Measurements from ENCODE around the gene PAK4.

PAK4 gene

DNA sequence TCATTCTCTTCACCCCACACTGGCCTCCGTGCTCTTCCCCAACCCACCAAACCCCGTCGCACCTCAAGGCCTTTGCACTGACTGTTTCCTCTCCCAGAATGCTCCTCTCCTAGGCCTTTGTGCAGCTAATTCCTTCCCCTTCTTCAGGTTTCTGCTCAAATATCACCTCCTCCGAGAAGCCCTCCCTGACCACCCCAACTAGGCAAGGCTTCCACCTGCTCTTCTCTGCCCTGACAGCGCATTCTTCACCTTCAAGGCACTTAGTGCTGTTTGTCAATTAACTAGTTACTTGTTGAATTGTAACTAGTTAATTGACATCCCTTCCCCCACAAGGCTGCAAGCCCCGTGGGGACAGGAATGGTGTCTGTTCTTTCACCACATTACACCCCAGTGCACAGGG lies 63.4 kb downstream of the PAK4 start:
- Histone ChIP-seq H3K79me2 (ENCODE audit: control insufficient read depth, low read length) (no peaks in the 10 kb centered on the region), H3K9me2 (replicated peaks; ENCODE audit: control insufficient read depth, low read length) (no peaks in the 10 kb centered on the region), H4K20me1 (ENCODE audit: control insufficient read depth, insufficient read depth, low read depth, low read length) (no peaks in the 10 kb centered on the region), H3K9me3 (ENCODE audit: control insufficient read depth, insufficient read depth, low read length) (no peaks in the 10 kb centered on the region), H3K27ac (ENCODE audit: low read depth, low read length) (no peak overlapping the region), H3K4me1 (ENCODE audit: control insufficient read depth, low read length) (no peaks in the 10 kb centered on the region), H3K36me3 (ENCODE audit: control insufficient read depth, low read length) (no peaks in the 10 kb centered on the region), H3K27me3 (ENCODE audit: control insufficient read depth, low read length) (no peaks in the 10 kb centered on the region), H3F3A (ENCODE audit: control insufficient read depth, insufficient read depth) (no peaks in the 10 kb centered on the region), H3K4me2 (ENCODE audit: low read length) (no peak overlapping the region), H3K4me3 (ENCODE audit: low read length) (no peak overlapping the region)
- TF ChIP-seq, protein P1, sequence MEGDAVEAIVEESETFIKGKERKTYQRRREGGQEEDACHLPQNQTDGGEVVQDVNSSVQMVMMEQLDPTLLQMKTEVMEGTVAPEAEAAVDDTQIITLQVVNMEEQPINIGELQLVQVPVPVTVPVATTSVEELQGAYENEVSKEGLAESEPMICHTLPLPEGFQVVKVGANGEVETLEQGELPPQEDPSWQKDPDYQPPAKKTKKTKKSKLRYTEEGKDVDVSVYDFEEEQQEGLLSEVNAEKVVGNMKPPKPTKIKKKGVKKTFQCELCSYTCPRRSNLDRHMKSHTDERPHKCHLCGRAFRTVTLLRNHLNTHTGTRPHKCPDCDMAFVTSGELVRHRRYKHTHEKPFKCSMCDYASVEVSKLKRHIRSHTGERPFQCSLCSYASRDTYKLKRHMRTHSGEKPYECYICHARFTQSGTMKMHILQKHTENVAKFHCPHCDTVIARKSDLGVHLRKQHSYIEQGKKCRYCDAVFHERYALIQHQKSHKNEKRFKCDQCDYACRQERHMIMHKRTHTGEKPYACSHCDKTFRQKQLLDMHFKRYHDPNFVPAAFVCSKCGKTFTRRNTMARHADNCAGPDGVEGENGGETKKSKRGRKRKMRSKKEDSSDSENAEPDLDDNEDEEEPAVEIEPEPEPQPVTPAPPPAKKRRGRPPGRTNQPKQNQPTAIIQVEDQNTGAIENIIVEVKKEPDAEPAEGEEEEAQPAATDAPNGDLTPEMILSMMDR (IDR thresholded peaks at IDR 0.05; ENCODE audit: low read depth, low read length, poor library complexity, severe bottlenecking), result no peak
- TF ChIP-seq EZH2phosphoT487 (IDR thresholded peaks at IDR 0.05; ENCODE audit: borderline replicate concordance, low read length), result no peak

DNA sequence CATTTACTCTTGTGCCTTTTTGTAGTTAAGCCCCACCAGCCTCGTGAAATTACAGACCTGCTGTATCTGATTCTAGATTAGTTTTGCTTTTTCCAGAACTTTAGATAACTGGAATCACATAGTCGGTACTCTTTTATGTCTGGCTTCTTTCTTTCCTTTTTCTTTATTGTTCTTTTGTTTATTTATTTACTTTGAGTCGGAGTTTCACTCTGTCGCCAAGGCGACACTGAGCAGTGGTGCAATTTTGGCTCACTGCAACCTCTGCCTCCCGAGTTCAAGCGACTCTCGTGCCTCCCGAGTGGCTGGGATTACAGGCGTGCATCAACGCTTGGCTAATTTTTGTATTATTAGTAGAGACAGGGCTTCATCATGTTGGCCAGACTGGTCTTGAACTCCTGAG lies 65.2 kb downstream of the PAK4 start:
- Histone ChIP-seq H3K36me3 (ENCODE audit: control insufficient read depth, low read length) (no peaks in the 10 kb centered on the region), H3K9me2 (replicated peaks; ENCODE audit: control insufficient read depth, low read length) (no peaks in the 10 kb centered on the region), H4K20me1 (ENCODE audit: control insufficient read depth, insufficient read depth, low read depth, low read length) (no peaks in the 10 kb centered on the region), H3K27me3 (ENCODE audit: control insufficient read depth, low read length) (no peaks in the 10 kb centered on the region), H3K79me2 (ENCODE audit: control insufficient read depth, low read length) (no peaks in the 10 kb centered on the region), H3K4me3 (ENCODE audit: low read length) (no peak overlapping the region), H3K4me1 (ENCODE audit: control insufficient read depth, low read length) (no peaks in the 10 kb centered on the region), H3K4me2 (ENCODE audit: low read length) (no peak overlapping the region), H3K9me3 (ENCODE audit: control insufficient read depth, insufficient read depth, low read length) (no peaks in the 10 kb centered on the region), H3F3A (ENCODE audit: control insufficient read depth, insufficient read depth) (no peaks in the 10 kb centered on the region), H3K27ac (ENCODE audit: low read depth, low read length) (no peak overlapping the region)
- TF ChIP-seq EZH2phosphoT487 (IDR thresholded peaks at IDR 0.05; ENCODE audit: borderline replicate concordance, low read length), result no peak
- TF ChIP-seq, protein P1 (IDR thresholded peaks at IDR 0.05; ENCODE audit: low read depth, low read length, poor library complexity, severe bottlenecking), result no peak

DNA sequence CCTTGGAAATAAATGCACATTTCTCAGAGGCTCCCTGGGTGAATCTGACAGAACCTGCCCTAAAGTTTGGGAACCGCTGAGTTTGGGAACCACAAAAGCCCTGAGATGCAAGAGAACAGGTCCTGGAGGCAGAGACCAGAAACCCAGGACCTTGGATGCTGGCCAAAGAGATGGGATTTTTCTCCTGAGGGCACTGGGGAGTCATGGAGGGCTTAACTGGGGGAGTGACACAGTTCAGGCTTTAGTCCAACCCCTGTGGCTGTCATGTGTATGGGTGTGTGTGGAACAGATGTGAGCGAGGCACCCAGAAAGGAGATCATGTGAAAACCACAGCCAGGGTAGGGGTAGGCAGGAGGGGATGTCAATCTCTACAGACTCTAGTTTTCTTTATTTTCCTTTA lies 67.3 kb downstream of the PAK4 start:
- no peak overlapping the region for H3K4me2 ChIP-seq (ENCODE audit: low read length)
- H3K4me1 ChIP-seq (ENCODE audit: control insufficient read depth, low read length), result no peaks in the 10 kb centered on the region
- no peak for TF ChIP-seq EZH2phosphoT487 (IDR thresholded peaks at IDR 0.05; ENCODE audit: borderline replicate concordance, low read length)
- no peak overlapping the region for H3K4me3 ChIP-seq (ENCODE audit: low read length)
- peaks cover 5% of the 10 kb centered on the region for H3K27me3 ChIP-seq (ENCODE audit: control insufficient read depth, low read length)
- no peaks in the 10 kb centered on the region for H3K9me3 ChIP-seq (ENCODE audit: control insufficient read depth, insufficient read depth, low read length)
- H4K20me1 ChIP-seq (ENCODE audit: control insufficient read depth, insufficient read depth, low read depth, low read length), result no peaks in the 10 kb centered on the region
- H3K27ac ChIP-seq (ENCODE audit: low read depth, low read length), result no peak overlapping the region
- no peaks in the 10 kb centered on the region for H3F3A ChIP-seq (ENCODE audit: control insufficient read depth, insufficient read depth)
- no peaks in the 10 kb centered on the region for H3K36me3 ChIP-seq (ENCODE audit: control insufficient read depth, low read length)
- no peaks in the 10 kb centered on the region for H3K9me2 ChIP-seq (replicated peaks; ENCODE audit: control insufficient read depth, low read length)
- H3K79me2 ChIP-seq (ENCODE audit: control insufficient read depth, low read length), result no peaks in the 10 kb centered on the region

DNA sequence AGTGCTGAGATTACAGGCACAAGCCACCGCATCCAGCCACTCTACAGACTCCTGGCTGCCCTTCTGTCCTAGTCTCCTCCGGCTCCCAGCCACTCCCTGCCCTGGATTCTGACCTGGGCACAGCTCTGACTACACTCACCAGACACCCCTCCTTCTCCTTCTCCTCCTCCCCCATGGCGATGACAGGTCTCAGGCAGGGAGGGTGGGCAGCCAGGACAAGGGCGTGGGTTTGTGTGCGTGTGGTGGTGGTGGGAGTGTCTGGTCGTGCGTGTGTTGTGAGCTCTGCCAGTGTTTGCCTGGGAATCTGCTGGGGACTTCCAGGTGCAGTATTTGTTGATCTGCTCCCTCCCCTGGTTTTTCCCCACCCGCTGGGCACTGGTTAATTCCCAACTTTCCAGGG lies 68.2 kb downstream of the PAK4 start:
- H4K20me1 ChIP-seq (ENCODE audit: control insufficient read depth, insufficient read depth, low read depth, low read length), result no peaks in the 10 kb centered on the region
- no peaks in the 10 kb centered on the region for H3K9me3 ChIP-seq (ENCODE audit: control insufficient read depth, insufficient read depth, low read length)
- H3K36me3 ChIP-seq (ENCODE audit: control insufficient read depth, low read length), result no peaks in the 10 kb centered on the region
- no peaks in the 10 kb centered on the region for H3F3A ChIP-seq (ENCODE audit: control insufficient read depth, insufficient read depth)
- no peaks in the 10 kb centered on the region for H3K9me2 ChIP-seq (replicated peaks; ENCODE audit: control insufficient read depth, low read length)
- H3K4me3 ChIP-seq (ENCODE audit: low read length), result no peak overlapping the region
- TF ChIP-seq EZH2phosphoT487 (IDR thresholded peaks at IDR 0.05; ENCODE audit: borderline replicate concordance, low read length), result no peak
- TF ChIP-seq, protein P1 (IDR thresholded peaks at IDR 0.05; ENCODE audit: low read depth, low read length, poor library complexity, severe bottlenecking), result no peak
- H3K4me2 ChIP-seq (ENCODE audit: low read length), result no peak overlapping the region
- no peaks in the 10 kb centered on the region for H3K4me1 ChIP-seq (ENCODE audit: control insufficient read depth, low read length)
- no peaks in the 10 kb centered on the region for H3K79me2 ChIP-seq (ENCODE audit: control insufficient read depth, low read length)
- peaks cover 7% of the 10 kb centered on the region for H3K27me3 ChIP-seq (ENCODE audit: control insufficient read depth, low read length)
- no peak overlapping the region for H3K27ac ChIP-seq (ENCODE audit: low read depth, low read length)
